ENCODE results near the gene PPP3CA.
"Not testable (repeated sequence)": the region's sequence is repeated elsewhere in the genome, so short reads cannot be mapped to it uniquely, and the experiment has no call there.

PPP3CA gene

DNA sequence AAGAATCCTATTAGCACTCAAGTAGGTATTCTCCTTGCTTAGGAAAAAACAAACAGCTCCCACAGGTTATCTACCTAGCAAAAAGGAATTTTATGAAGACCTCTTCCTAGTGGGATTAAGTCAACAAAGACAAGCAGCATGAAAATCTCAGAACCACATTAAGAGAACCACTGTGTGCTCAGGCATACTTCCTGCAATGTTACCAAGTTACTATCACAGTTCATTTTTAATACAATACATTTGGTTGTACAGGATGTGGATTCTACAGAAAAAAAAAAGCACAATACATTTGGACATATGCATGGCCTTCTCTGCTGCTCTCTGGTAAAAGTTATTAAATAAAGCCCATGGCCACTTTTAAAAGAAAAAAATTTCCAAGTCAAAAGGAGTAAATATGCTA lies 193.7 kb downstream of the PPP3CA start:
- no peaks in the 10 kb centered on the region for H3K27me3 Mint-ChIP-seq
- H3K4me3 Mint-ChIP-seq = no peak overlapping the region
- H3K27ac Mint-ChIP-seq = no peak overlapping the region
- no peak for DNase-seq
- H3K4me1 Mint-ChIP-seq = peaks cover 56% of the 10 kb centered on the region
- no peaks in the 10 kb centered on the region for H3K9me3 Mint-ChIP-seq
- no peak for ATAC-seq

DNA sequence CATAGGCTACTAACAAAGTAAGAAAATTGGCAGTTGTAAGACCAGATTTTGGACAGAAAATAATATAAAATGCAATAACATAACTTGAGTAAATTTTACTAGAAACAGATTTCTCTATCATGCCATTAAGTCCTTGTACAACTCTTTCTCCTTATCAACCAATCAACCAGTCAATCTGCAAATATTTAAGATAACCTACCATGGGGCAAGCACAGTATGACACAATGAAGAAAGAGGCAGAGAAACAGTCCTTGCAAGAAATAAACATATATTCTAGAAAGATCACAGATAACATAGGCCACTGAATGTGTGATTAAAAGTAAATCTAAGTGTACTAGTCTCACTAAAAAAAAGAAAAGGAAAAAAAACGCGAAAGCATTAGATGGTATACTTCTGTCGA lies 194.8 kb downstream of the PPP3CA start:
- no peak for DNase-seq
- no peaks in the 10 kb centered on the region for H3K27me3 Mint-ChIP-seq
- H3K27ac Mint-ChIP-seq = no peak overlapping the region
- no peaks in the 10 kb centered on the region for H3K9me3 Mint-ChIP-seq
- H3K4me3 Mint-ChIP-seq = no peak overlapping the region
- peaks cover 47% of the 10 kb centered on the region for H3K4me1 Mint-ChIP-seq
- ATAC-seq = no peak

DNA sequence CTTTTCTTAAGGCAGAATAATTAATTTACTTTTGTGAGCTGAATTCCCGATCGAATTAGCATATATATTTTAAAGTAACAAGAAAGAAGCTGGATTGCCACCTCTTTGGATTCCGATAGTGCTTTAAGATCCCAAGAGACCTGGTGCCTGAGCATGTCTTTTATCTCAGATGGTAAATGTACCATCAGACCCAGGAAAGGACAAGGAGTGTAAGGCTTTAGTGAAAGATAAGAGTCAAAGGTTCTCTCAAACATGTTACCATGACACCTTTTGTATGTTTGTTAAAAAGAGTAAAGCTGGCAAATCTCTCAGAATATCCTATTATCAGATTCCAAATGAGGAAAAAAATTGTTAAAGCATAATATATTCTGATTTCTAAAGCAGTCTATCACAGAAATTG lies 198.8 kb downstream of the PPP3CA start:
- Mint-ChIP-seq H3K27me3 (no peaks in the 10 kb centered on the region), H3K4me1 (peaks cover 17% of the 10 kb centered on the region), H3K4me3 (no peak overlapping the region), H3K27ac (no peak overlapping the region), H3K9me3 (no peaks in the 10 kb centered on the region)
- DNase-seq (no peak), ATAC-seq (no peak)

- ATAC-seq (no peak), DNase-seq (no peak)
- Mint-ChIP-seq H3K27me3 (no peaks in the 10 kb centered on the region), H3K4me3 (no peak overlapping the region), H3K9me3 (no peaks in the 10 kb centered on the region), H3K4me1 (peaks cover 18% of the 10 kb centered on the region), H3K27ac (no peak overlapping the region)
Measured at GRCh38 chr4:101147283-101147682, 200.0 kb downstream of the PPP3CA start.

GRCh38 chr4:101145021-101145420 lies 202.3 kb downstream of the PPP3CA start:
- Mint-ChIP-seq H3K4me1 (peaks cover 26% of the 10 kb centered on the region), H3K9me3 (peaks cover 6 to 8% of the 10 kb centered on the region in 2 donors), H3K27me3 (no peaks in the 10 kb centered on the region), H3K27ac (no peak overlapping the region), H3K4me3 (no peak overlapping the region)
- ATAC-seq (no peak), DNase-seq (no peak)

DNA sequence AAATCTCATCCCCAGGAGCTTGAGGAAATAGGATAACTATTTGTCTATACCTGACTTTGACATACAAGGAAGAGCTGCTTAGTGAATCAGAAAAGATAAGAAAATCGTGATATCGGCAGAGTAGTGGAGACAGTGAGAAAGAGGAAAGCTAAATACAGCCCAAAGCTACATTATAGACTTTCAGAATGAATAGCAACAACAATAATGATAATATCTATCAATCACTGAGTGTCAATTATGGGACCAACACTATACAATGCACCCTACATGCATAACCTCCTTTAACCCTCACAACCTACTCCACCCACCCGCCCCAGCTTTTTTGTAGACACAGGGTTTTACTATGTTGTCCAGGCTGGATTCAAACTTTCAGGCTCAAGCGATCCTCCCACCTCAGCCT lies 205.1 kb downstream of the PPP3CA start:
- H3K9me3 Mint-ChIP-seq = peaks cover 6 to 8% of the 10 kb centered on the region in 2 donors
- H3K27me3 Mint-ChIP-seq = no peaks in the 10 kb centered on the region
- DNase-seq = no peak
- no peak for ATAC-seq
- no peak overlapping the region for H3K27ac Mint-ChIP-seq
- H3K4me3 Mint-ChIP-seq = no peak overlapping the region
- peaks cover 30% of the 10 kb centered on the region for H3K4me1 Mint-ChIP-seq

- peak overlapping the region in 1 of 2 donors; percentile 44 for H3K27ac Mint-ChIP-seq
- no peaks in the 10 kb centered on the region for H3K27me3 Mint-ChIP-seq
- H3K4me1 Mint-ChIP-seq = peaks cover 30% of the 10 kb centered on the region
- DNase-seq (no peak), ATAC-seq (no peak)
- peaks cover 6 to 8% of the 10 kb centered on the region in 2 donors for H3K9me3 Mint-ChIP-seq
- no peak overlapping the region for H3K4me3 Mint-ChIP-seq
Measured at GRCh38 chr4:101141855-101142254, 205.5 kb downstream of the PPP3CA start.

DNA sequence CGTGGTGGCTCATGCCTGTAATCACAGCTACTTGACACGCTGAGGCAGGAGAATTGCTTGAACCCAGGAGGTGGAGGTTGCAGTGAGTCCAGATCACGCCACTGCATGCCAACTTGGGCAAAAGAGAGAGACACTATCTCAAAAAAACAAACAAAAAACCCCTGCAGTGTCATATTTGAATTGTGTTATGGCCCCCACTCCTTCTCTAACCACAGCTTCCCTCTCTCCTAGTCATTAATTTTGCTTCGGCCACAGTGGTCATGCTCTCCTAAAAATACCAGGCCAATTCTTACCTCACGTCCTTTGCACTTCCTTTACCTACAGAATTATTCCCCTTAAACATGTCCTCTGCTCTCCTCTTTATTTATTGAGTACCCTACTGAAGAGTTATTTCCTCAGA lies 206.1 kb downstream of the PPP3CA start:
- Mint-ChIP-seq H3K4me1 (peaks cover 32% of the 10 kb centered on the region), H3K27ac (peak overlapping the region in 1 of 2 donors; percentile 44), H3K4me3 (no peak overlapping the region), H3K9me3 (peaks cover 6 to 8% of the 10 kb centered on the region in 2 donors), H3K27me3 (no peaks in the 10 kb centered on the region)
- ATAC-seq = no peak
- no peak for DNase-seq

GRCh38 chr4:101140228-101140627 lies 207.1 kb downstream of the PPP3CA start:
- Mint-ChIP-seq H3K27ac (no peak overlapping the region), H3K4me3 (no peak overlapping the region), H3K4me1 (peaks cover 42% of the 10 kb centered on the region), H3K9me3 (peaks cover 6 to 8% of the 10 kb centered on the region in 2 donors), H3K27me3 (no peaks in the 10 kb centered on the region)
- DNase-seq (no peak), ATAC-seq (no peak)

GRCh38 chr4:101136373-101137370 lies 210.7 kb downstream of the PPP3CA start:
- DNase-seq = no peak
- H3K4me1 Mint-ChIP-seq = peaks cover 43% of the 10 kb centered on the region
- no peaks in the 10 kb centered on the region for H3K27me3 Mint-ChIP-seq
- no peak overlapping the region for H3K4me3 Mint-ChIP-seq
- ATAC-seq = no peak
- H3K27ac Mint-ChIP-seq = no peak overlapping the region
- peaks cover 6 to 17% of the 10 kb centered on the region in 2 donors for H3K9me3 Mint-ChIP-seq

- Mint-ChIP-seq H3K9me3 (peaks cover 0 to 13% of the 10 kb centered on the region in 2 donors), H3K27ac (peak overlapping the region in 1 of 2 donors; percentile 96), H3K4me3 (peak overlapping the region; percentile 45 to 70), H3K27me3 (no peaks in the 10 kb centered on the region), H3K4me1 (peaks cover 38% of the 10 kb centered on the region)
- ATAC-seq (no peak), DNase-seq (no peak)
Measured at GRCh38 chr4:101135371-101136010, 211.8 kb downstream of the PPP3CA start.

GRCh38 chr4:101131058-101131457 lies 216.3 kb downstream of the PPP3CA start:
- not testable (repeated sequence) for H3K27me3 Mint-ChIP-seq, ATAC-seq, DNase-seq, H3K4me3 Mint-ChIP-seq, H3K27ac Mint-ChIP-seq
- Mint-ChIP-seq H3K4me1 (peaks cover 44% of the 10 kb centered on the region), H3K9me3 (peaks cover 15 to 29% of the 10 kb centered on the region in 2 donors)

DNA sequence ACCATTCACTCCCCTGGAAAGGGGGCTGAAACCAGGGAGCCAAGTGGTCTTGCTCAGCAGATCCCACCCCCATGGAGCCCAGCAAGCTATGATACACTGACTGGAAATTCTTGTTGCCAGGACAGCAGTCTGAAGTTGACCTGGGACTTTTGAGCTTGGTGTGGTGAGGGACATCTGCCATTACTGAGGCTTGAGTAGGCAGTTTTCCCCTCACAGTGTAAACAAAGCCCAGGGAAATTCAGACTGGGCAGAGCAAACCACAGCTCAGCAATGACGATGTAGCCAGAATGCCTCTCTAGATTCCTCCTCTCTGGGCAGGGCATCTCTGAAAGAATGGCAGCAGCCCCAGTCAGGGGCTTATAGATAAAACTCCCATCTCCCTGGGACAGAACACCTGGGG lies 218.4 kb downstream of the PPP3CA start:
- H3K4me3 Mint-ChIP-seq, ATAC-seq, H3K27ac Mint-ChIP-seq, DNase-seq, H3K27me3 Mint-ChIP-seq: not testable (repeated sequence)
- H3K4me1 Mint-ChIP-seq = peaks cover 42% of the 10 kb centered on the region
- peaks cover 15 to 24% of the 10 kb centered on the region in 2 donors for H3K9me3 Mint-ChIP-seq

GRCh38 chr4:101128473-101128872 lies 218.9 kb downstream of the PPP3CA start:
- peaks cover 15 to 22% of the 10 kb centered on the region in 2 donors for H3K9me3 Mint-ChIP-seq
- H3K4me3 Mint-ChIP-seq = no peak overlapping the region

GRCh38 chr4:101127176-101127790 lies 220.0 kb downstream of the PPP3CA start:
- ATAC-seq (no peak), DNase-seq (no peak)
- Mint-ChIP-seq H3K4me3 (no peak overlapping the region), H3K4me1 (peaks cover 50% of the 10 kb centered on the region), H3K27ac (no peak overlapping the region), H3K27me3 (no peaks in the 10 kb centered on the region), H3K9me3 (peaks cover 15 to 22% of the 10 kb centered on the region in 2 donors)

More at GRCh38 chr4:101128473-101128872, 218.9 kb downstream of the PPP3CA start:
- H3K27ac Mint-ChIP-seq = no peak overlapping the region
- peaks cover 41% of the 10 kb centered on the region for H3K4me1 Mint-ChIP-seq
- DNase-seq (no peak), ATAC-seq (no peak)
- H3K27me3 Mint-ChIP-seq = no peaks in the 10 kb centered on the region
